Right lobe of liver (tissue), 6 donors: Measurements from ENCODE around the gene STAM. TPM values are rescaled to one million over a fixed set of nuclear protein-coding genes. Genes with fewer than 3 reads are reported as not detected.

Source experiments
- ATAC-seq, 4 donors: fragments of 200-7000 bp; cut with Tn5 transposase; one replicate each; pipeline ENCODE4 v1.9.1; 2020; ENCODE audit warnings: mild to moderate bottlenecking in 4 of 4, moderate library complexity in 4 of 4
- DNase-seq, 3 donors: peaks; one replicate each; pipeline ENCODE4 v3.0.0-alpha.2; 2020
- H3K27ac ChIP-seq, 3 donors: fragments of 200-600 bp; one replicate each; pipeline ENCODE4 v1.8.0; 2022
- H3K27me3 ChIP-seq, 2 donors: fragments of 200-600 bp; one replicate each; pipeline ENCODE4 v1.8.0; 2022
- H3K36me3 ChIP-seq, 4 donors: fragments of 200-600 bp; sonication (generic) in 1 of 4; one replicate each; pipeline versions ENCODE4 v1.5.1 to v1.8.0; 2017 to 2022; ENCODE audit warnings: control low read depth in 1 of 4
- H3K4me1 ChIP-seq, 4 donors: fragments of 200-600 bp; sonication (generic) in 1 of 4; one replicate each; pipeline versions ENCODE4 v1.5.1 to v1.8.0; 2017 to 2022; ENCODE audit warnings: control low read depth in 1 of 4
- H3K4me3 ChIP-seq, 3 donors: fragments of 200-600 bp; one replicate each; pipeline ENCODE4 v1.8.0; 2022
- H3K9me3 ChIP-seq, 4 donors: fragments of 200-600 bp; sonication (generic) in 1 of 4; one replicate each; pipeline versions ENCODE4 v1.5.1 to v1.8.0; 2017 to 2022; ENCODE audit warnings: control low read depth in 1 of 4
- POLR2A ChIP-seq: fragments of 450-650 bp; IDR thresholded peaks from one replicate; pipeline ENCODE4 v1.6.1; 2017; ENCODE audit warnings: antibody characterized with exemption, mild to moderate bottlenecking
- WGBS: methylation state at CpG from one replicate; pipeline ENCODE4 v1.1.6; 2018; ENCODE audit warnings: low coverage, low lambda C conversion rate; ENCODE audit not compliant: insufficient coverage; ENCODE audit errors: missing lambda C conversion rate; 5-methylcytosine and 5-hydroxymethylcytosine counted together
- intact Hi-C, 2 donors: fragments of 100-400 bp; cut with DNase I; formaldehyde crosslinking; loops; one replicate each; pipeline versions ENCODE4 v1.11.2 to v1.14.1; 2022
- total RNA-seq, 6 experiments: library from RNA; depleted of rRNA in 2 of 6; stranded (reverse); fragments of >200 nt in 2 of 6; fragmentation: NEBNext Ultra II Directional in 3 of 6; extraction: Animal tissue kit (Norgen Biotek cat#: 25700) in 3 of 6; gene quantifications; one replicate each; pipeline versions ENCODE4 v1.1.0 to v1.2.4, GENCODE V29; 2016 to 2023
- TF ChIP-seq, protein P1 (sequence below), 4 donors: fragments of 200-600 bp in 3 of 4; fragments of 450-650 bp in 1 of 4; IDR thresholded peaks; one replicate each; pipeline versions ENCODE4 v1.5.1 to v1.8.0; 2016 to 2022; ENCODE audit warnings: antibody characterized with exemption in 4 of 4, mild to moderate bottlenecking in 2 of 4
- donor health status: DM: no; HTN: yes; CAD: no.
- donor health status: DM: no; HTN: no; CAD: no.
- donor health status: DM: no; HTN: no; CAD: no.
- donor health status: DM: no; HTN: yes; CAD: no.
- donor health status: DM: no; HTN: yes; CAD: no.

The STAM gene
- total RNA-seq, 6 experiments from 2014 or later = 7.9 to 13.4 (median 8.2) TPM

- H3K4me1 ChIP-seq = no peaks in the 10 kb centered on the region
- H3K9me3 ChIP-seq = no peaks in the 10 kb centered on the region
- DNase-seq = no peak
- WGBS = 94% methylated on average over 15 of the region's 15 CpGs
- TF ChIP-seq, protein P1, sequence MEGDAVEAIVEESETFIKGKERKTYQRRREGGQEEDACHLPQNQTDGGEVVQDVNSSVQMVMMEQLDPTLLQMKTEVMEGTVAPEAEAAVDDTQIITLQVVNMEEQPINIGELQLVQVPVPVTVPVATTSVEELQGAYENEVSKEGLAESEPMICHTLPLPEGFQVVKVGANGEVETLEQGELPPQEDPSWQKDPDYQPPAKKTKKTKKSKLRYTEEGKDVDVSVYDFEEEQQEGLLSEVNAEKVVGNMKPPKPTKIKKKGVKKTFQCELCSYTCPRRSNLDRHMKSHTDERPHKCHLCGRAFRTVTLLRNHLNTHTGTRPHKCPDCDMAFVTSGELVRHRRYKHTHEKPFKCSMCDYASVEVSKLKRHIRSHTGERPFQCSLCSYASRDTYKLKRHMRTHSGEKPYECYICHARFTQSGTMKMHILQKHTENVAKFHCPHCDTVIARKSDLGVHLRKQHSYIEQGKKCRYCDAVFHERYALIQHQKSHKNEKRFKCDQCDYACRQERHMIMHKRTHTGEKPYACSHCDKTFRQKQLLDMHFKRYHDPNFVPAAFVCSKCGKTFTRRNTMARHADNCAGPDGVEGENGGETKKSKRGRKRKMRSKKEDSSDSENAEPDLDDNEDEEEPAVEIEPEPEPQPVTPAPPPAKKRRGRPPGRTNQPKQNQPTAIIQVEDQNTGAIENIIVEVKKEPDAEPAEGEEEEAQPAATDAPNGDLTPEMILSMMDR (IDR thresholded peaks at IDR 0.05) = no peak
- TF ChIP-seq POLR2A = no peak
- H3K27ac ChIP-seq = no peak overlapping the region
- intact Hi-C loops = no loop called here
- no peaks in the 10 kb centered on the region for H3K27me3 ChIP-seq
- no peak for ATAC-seq
- H3K4me3 ChIP-seq = no peak overlapping the region
- peaks cover 0 to 6% (median 0%) of the 10 kb centered on the region in 4 donors for H3K36me3 ChIP-seq
Measured at GRCh38 chr10:17687117-17687831, 43.3 kb downstream of the STAM start.

- Histone ChIP-seq H3K27me3 (no peaks in the 10 kb centered on the region), H3K9me3 (no peaks in the 10 kb centered on the region), H3K27ac (no peak overlapping the region), H3K4me3 (no peak overlapping the region), H3K4me1 (no peaks in the 10 kb centered on the region), H3K36me3 (peaks cover 0 to 6% (median 0%) of the 10 kb centered on the region in 4 donors)
- intact Hi-C loops = no loop called here
- DNase-seq (no peak), ATAC-seq (no peak)
- TF ChIP-seq POLR2A = no peak
- TF ChIP-seq, protein P1 (IDR thresholded peaks at IDR 0.05) = no peak
Measured at GRCh38 chr10:17689137-17689536, 45.2 kb downstream of the STAM start.

GRCh38 chr10:17693009-17693408 is 49.1 kb downstream of the STAM start:
- no peak for DNase-seq
- no peak for ATAC-seq
- Histone ChIP-seq H3K4me1 (no peaks in the 10 kb centered on the region), H3K27ac (no peak overlapping the region), H3K36me3 (peaks cover 0 to 6% (median 0%) of the 10 kb centered on the region in 4 donors), H3K9me3 (no peaks in the 10 kb centered on the region), H3K27me3 (no peaks in the 10 kb centered on the region), H3K4me3 (no peak overlapping the region)
- WGBS = 54% methylated on average over 1 of the region's 1 CpG
- no peak for TF ChIP-seq POLR2A
- TF ChIP-seq, protein P1 (IDR thresholded peaks at IDR 0.05) = no peak
- intact Hi-C loops = no loop called here

- WGBS = 89% methylated on average over 4 of the region's 4 CpGs
- DNase-seq = no peak
- no peak for ATAC-seq
- TF ChIP-seq, protein P1 (IDR thresholded peaks at IDR 0.05) = no peak
- TF ChIP-seq POLR2A = no peak
- H3K9me3 ChIP-seq = no peaks in the 10 kb centered on the region
- H3K36me3 ChIP-seq = no peaks in the 10 kb centered on the region
- no peak overlapping the region for H3K4me3 ChIP-seq
- H3K27me3 ChIP-seq = no peaks in the 10 kb centered on the region
- H3K4me1 ChIP-seq = no peaks in the 10 kb centered on the region
- intact Hi-C loops = no loop called here
- no peak overlapping the region for H3K27ac ChIP-seq
Measured at GRCh38 chr10:17698696-17699095, 54.7 kb downstream of the STAM start.
